ENCODE measurements around the gene COL6A2.
"Not testable (repeated sequence)": the region's sequence is repeated elsewhere in the genome, so short reads cannot be mapped to it uniquely, and the experiment has no call there.

COL6A2 gene

GRCh38 chr21:46080171-46081021 is 17.5 kb upstream of the COL6A2 start:
- no peak for DNase-seq

- DNase-seq: no peak
Measured at GRCh38 chr21:46081022-46081861, 16.7 kb upstream of the COL6A2 start.

GRCh38 chr21:46081862-46082712 is 15.8 kb upstream of the COL6A2 start:
- DNase-seq: no peak

GRCh38 chr21:46082713-46082962 is 15.3 kb upstream of the COL6A2 start:
- DNase-seq: no peak

GRCh38 chr21:46082963-46083790 is 14.7 kb upstream of the COL6A2 start:
- DNase-seq: no peak

GRCh38 chr21:46083791-46084561 is 13.9 kb upstream of the COL6A2 start:
- no peak for DNase-seq

GRCh38 chr21:46084709-46085108 is 13.2 kb upstream of the COL6A2 start:
- DNase-seq: no peak

GRCh38 chr21:46085259-46085658 is 12.7 kb upstream of the COL6A2 start:
- DNase-seq: not testable (repeated sequence)

GRCh38 chr21:46087641-46088040 is 10.3 kb upstream of the COL6A2 start:
- no peak for DNase-seq

GRCh38 chr21:46088189-46088588 is 9.7 kb upstream of the COL6A2 start:
- no peak for DNase-seq

GRCh38 chr21:46089285-46089684 is 8.6 kb upstream of the COL6A2 start:
- no peak for DNase-seq

- DNase-seq: no peak
Measured at GRCh38 chr21:46091118-46091517, 6.8 kb upstream of the COL6A2 start.

GRCh38 chr21:46091631-46092025 is 6.3 kb upstream of the COL6A2 start:
- DNase-seq: no peak

- DNase-seq: no peak
Measured at GRCh38 chr21:46092026-46092764, 5.7 kb upstream of the COL6A2 start.

GRCh38 chr21:46092811-46093667 is 4.9 kb upstream of the COL6A2 start:
- no peak for DNase-seq

GRCh38 chr21:46093668-46094400 is 4.1 kb upstream of the COL6A2 start:
- DNase-seq: no peak

GRCh38 chr21:46094401-46095082 is 3.4 kb upstream of the COL6A2 start:
- DNase-seq: no peak

- no peak for DNase-seq
Measured at GRCh38 chr21:46095083-46095719, 2.7 kb upstream of the COL6A2 start.
